HTERT RPE-1 (cell line): ENCODE data around the gene IRGQ.
"Not testable (repeated sequence)": the region's sequence is repeated elsewhere in the genome, so short reads cannot be mapped to it uniquely, and the experiment has no call there.

ENCODE experiments used
- in situ Hi-C: fragments of 300-500 bp; cut with MboI; formaldehyde crosslinking; loops from 4 replicates; pipeline ENCODE4 v1.14.3; 2020; ENCODE audit warnings: low sequenced_read_pairs

IRGQ gene

GRCh38 chr19:43574424-43575155 lies 21.3 kb downstream of the IRGQ start:
- in situ Hi-C loops: no loop called here

- in situ Hi-C loops: no loop called here
Observed at GRCh38 chr19:43572171-43572588, 23.8 kb downstream of the IRGQ start.

GRCh38 chr19:43570174-43570791 lies 25.7 kb downstream of the IRGQ start:
- in situ Hi-C loops: no loop called here

- in situ Hi-C loops: no loop called here
Observed at GRCh38 chr19:43569657-43570056, 26.3 kb downstream of the IRGQ start.

- in situ Hi-C loops: no loop called here
Observed at GRCh38 chr19:43564800-43565199, 31.1 kb downstream of the IRGQ start.

- in situ Hi-C loops: no loop called here
Observed at GRCh38 chr19:43563816-43564457, 32.0 kb downstream of the IRGQ start.

- in situ Hi-C loops: no loop called here
Observed at GRCh38 chr19:43562698-43563241, 33.2 kb downstream of the IRGQ start.

GRCh38 chr19:43562226-43562697 lies 33.7 kb downstream of the IRGQ start:
- in situ Hi-C loops: no loop called here

- in situ Hi-C loops: no loop called here
Observed at GRCh38 chr19:43561139-43561970, 34.6 kb downstream of the IRGQ start.

GRCh38 chr19:43560687-43561086 lies 35.2 kb downstream of the IRGQ start:
- in situ Hi-C loops: no loop called here

GRCh38 chr19:43555185-43555770 lies 40.7 kb downstream of the IRGQ start:
- in situ Hi-C loops: no loop called here

- in situ Hi-C loops: no loop called here
Observed at GRCh38 chr19:43554317-43554895, 41.5 kb downstream of the IRGQ start.

- in situ Hi-C loops: no loop called here
Observed at GRCh38 chr19:43553656-43554055, 42.3 kb downstream of the IRGQ start.

- in situ Hi-C loops: no loop called here
Observed at GRCh38 chr19:43552616-43553015, 43.3 kb downstream of the IRGQ start.

GRCh38 chr19:43552198-43552450 lies 43.8 kb downstream of the IRGQ start:
- in situ Hi-C loops: no loop called here

GRCh38 chr19:43551399-43552197 lies 44.3 kb downstream of the IRGQ start:
- in situ Hi-C loops: no loop called here

- in situ Hi-C loops: no loop called here
Observed at GRCh38 chr19:43548706-43549105, 47.2 kb downstream of the IRGQ start.

- in situ Hi-C loops: not testable (repeated sequence)
Observed at GRCh38 chr19:43547926-43548325, 48.0 kb downstream of the IRGQ start.

GRCh38 chr19:43546581-43546980 lies 49.4 kb downstream of the IRGQ start:
- in situ Hi-C loops: no loop called here

GRCh38 chr19:43545981-43546380 lies 50.0 kb downstream of the IRGQ start:
- in situ Hi-C loops: no loop called here
